ENCODE data around the gene ZNF652. TPM values are rescaled to one million over a fixed set of nuclear protein-coding genes. Genes with fewer than 3 reads are reported as not detected.
A peak's percentile ranks its signal among the peaks of the same experiment; 100 is the strongest.

Gene ZNF652
- total RNA-seq, 1 experiment from 2014 or later, result 18.2 TPM

DNA sequence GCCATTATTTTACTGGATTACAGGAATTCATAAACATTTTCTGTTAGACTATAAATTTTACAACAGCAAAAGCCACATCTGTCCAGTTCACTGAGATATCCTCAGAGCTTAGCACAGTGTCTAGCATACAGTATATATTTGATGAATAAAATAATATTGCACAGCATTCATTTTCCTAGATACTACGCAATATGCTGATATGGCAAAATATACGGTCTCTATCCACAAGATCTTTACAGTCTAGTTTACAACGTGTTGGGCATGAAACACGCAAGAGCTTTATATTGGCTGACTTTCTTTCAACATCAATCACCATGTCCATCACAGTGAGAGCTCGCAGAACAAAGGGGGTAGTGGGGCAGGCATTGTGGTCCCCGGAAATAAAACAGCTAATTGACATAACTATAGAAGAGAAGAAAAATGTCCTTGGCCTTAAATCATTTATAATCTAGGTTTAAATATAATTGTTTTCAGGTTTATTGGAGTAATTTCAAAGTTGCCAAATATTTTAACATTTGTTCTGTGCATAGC lies 43.5 kb downstream of the ZNF652 start:
- H3K4me1 ChIP-seq (ENCODE audit: insufficient read depth, low read length), result peaks cover 14% of the 10 kb centered on the region
- no peaks in the 10 kb centered on the region for H3F3A ChIP-seq (ENCODE audit: low read length, unreplicated experiment)
- H3K27me3 ChIP-seq (ENCODE audit: low read length), result no peaks in the 10 kb centered on the region
- intact Hi-C loops (cut with micrococcal nuclease), result no loop called here
- BruUV-seq (replicated peaks), result no TSS peak
- ChIA-PET CTCF (interaction anchor here (0.7 to 0.9 kb wide), 2 partner anchors 32 to 50 kb away, joined by 3 to 4 read pairs; no protein-coding TSS in a partner anchor), POLR2A (ENCODE audit: unreplicated experiment) (no interaction called here)
- H3K4me3 ChIP-seq (ENCODE audit: low read length), result no peak overlapping the region
- H3K9me2 ChIP-seq (replicated peaks; ENCODE audit: low read length), result no peaks in the 10 kb centered on the region
- TF ChIP-seq EZH2 (IDR thresholded peaks at IDR 0.05; ENCODE audit: low read length, unreplicated experiment) (no peak), EZH2phosphoT487 (IDR thresholded peaks at IDR 0.05; ENCODE audit: borderline replicate concordance, low read length) (no peak)
- TF ChIP-seq, protein P1, sequence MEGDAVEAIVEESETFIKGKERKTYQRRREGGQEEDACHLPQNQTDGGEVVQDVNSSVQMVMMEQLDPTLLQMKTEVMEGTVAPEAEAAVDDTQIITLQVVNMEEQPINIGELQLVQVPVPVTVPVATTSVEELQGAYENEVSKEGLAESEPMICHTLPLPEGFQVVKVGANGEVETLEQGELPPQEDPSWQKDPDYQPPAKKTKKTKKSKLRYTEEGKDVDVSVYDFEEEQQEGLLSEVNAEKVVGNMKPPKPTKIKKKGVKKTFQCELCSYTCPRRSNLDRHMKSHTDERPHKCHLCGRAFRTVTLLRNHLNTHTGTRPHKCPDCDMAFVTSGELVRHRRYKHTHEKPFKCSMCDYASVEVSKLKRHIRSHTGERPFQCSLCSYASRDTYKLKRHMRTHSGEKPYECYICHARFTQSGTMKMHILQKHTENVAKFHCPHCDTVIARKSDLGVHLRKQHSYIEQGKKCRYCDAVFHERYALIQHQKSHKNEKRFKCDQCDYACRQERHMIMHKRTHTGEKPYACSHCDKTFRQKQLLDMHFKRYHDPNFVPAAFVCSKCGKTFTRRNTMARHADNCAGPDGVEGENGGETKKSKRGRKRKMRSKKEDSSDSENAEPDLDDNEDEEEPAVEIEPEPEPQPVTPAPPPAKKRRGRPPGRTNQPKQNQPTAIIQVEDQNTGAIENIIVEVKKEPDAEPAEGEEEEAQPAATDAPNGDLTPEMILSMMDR (conservative IDR thresholded peaks at IDR 0.05; ENCODE audit: low read depth, low read length), result no peak
- DNase-seq (no peak), ATAC-seq (no peak)
- peaks cover 13% of the 10 kb centered on the region for H3K79me2 ChIP-seq (ENCODE audit: low read length)
- H3K36me3 ChIP-seq (ENCODE audit: low read depth, low read length), result 0 out of 2 replicates have a peak, but pooled peaks cover 3% of the 10 kb centered on the region
- H3K27ac ChIP-seq (ENCODE audit: low read length), result no peak overlapping the region
- no peak overlapping the region for H3K9ac ChIP-seq (ENCODE audit: low read length)
- no peaks in the 10 kb centered on the region for H3K9me3 ChIP-seq (ENCODE audit: low read length)
- no peak overlapping the region for H3K4me2 ChIP-seq (ENCODE audit: low read length)
- no peaks in the 10 kb centered on the region for H4K20me1 ChIP-seq (ENCODE audit: low read length)
- no peak overlapping the region for H2AFZ ChIP-seq (ENCODE audit: low read length)

GRCh38 chr17:49316889-49317675 lies 45.0 kb downstream of the ZNF652 start:
- DNase-seq (no peak), ATAC-seq (no peak)
- intact Hi-C loops (cut with micrococcal nuclease), result no loop called here
- Histone ChIP-seq H2AFZ (ENCODE audit: low read length) (no peak overlapping the region), H3F3A (ENCODE audit: low read length, unreplicated experiment) (no peaks in the 10 kb centered on the region), H3K4me2 (ENCODE audit: low read length) (0 out of 2 replicates have a peak overlapping the region, but pooled peaks have one; percentile 49), H3K27me3 (ENCODE audit: low read length) (no peaks in the 10 kb centered on the region), H3K9me2 (replicated peaks; ENCODE audit: low read length) (no peaks in the 10 kb centered on the region), H3K27ac (ENCODE audit: low read length) (no peak overlapping the region), H4K20me1 (ENCODE audit: low read length) (no peaks in the 10 kb centered on the region), H3K79me2 (ENCODE audit: low read length) (peaks cover 11% of the 10 kb centered on the region), H3K4me1 (ENCODE audit: insufficient read depth, low read length) (peaks cover 14% of the 10 kb centered on the region), H3K9ac (ENCODE audit: low read length) (no peak overlapping the region), H3K4me3 (ENCODE audit: low read length) (no peak overlapping the region), H3K36me3 (ENCODE audit: low read depth, low read length) (peaks cover 3% of the 10 kb centered on the region; the same call in 1 of the 2 replicates), H3K9me3 (ENCODE audit: low read length) (no peaks in the 10 kb centered on the region)
- BruUV-seq (replicated peaks), result TSS peak; percentile 27
- TF ChIP-seq, protein P1 (conservative IDR thresholded peaks at IDR 0.05; ENCODE audit: low read depth, low read length), result no peak
- TF ChIP-seq EZH2phosphoT487 (IDR thresholded peaks at IDR 0.05; ENCODE audit: borderline replicate concordance, low read length) (no peak), EZH2 (IDR thresholded peaks at IDR 0.05; ENCODE audit: low read length, unreplicated experiment) (no peak)
- POLR2A ChIA-PET (ENCODE audit: unreplicated experiment), result no interaction called here
- CTCF ChIA-PET, result interaction anchor here (0.6 kb wide), 2 partner anchors 258 to 425 kb away, joined by 3 read pairs; partner anchors contain the start of gene ATP5MC1
